Panc1 (cell line): Measurements from ENCODE around the gene TXNDC2. TPM values are rescaled to one million over a fixed set of nuclear protein-coding genes. Genes with fewer than 3 reads are reported as not detected.

ENCODE experiments used
- ATAC-seq: fragments of 200-7000 bp; cut with Tn5 transposase; 2 replicates; pipeline ENCODE4 v1.9.1; 2020; ENCODE audit warnings: mild to moderate bottlenecking, moderate library complexity
- BruUV-seq: library from RNA; stranded (reverse); fragments of 400-500 nt; replicated peaks from 2 replicates; lab custom pipeline; 2021; lab: Mats Ljungman, UMichigan
- CTCF ChIA-PET: fragments of 300-600 bp; sonication (Branson Sonifier 250); formaldehyde crosslinking; loops from one replicate; lab custom pipeline; 2022; ENCODE audit warnings: antibody characterized with exemption; lab: Charles Lee
- POLR2A ChIA-PET: fragments of 300-600 bp; sonication (Branson Sonifier 250); formaldehyde crosslinking; loops from one replicate; lab custom pipeline; 2022; ENCODE audit warnings: antibody characterized with exemption; lab: Charles Lee
- DNase-seq: peaks from one replicate; pipeline ENCODE4 v3.0.0-alpha.2; 2010; ENCODE audit warnings: low read depth, low spot score
- H3K27ac ChIP-seq: 2 replicates; pipeline ENCODE4 v1.5.1; 2011; ENCODE audit warnings: mild to moderate bottlenecking, low read length, inconsistent platforms
- H3K27me3 ChIP-seq: fragments of 200-500 bp; sonication (Bioruptor generic); 2 replicates; pipeline ENCODE4 v1.6.0; 2014; ENCODE audit warnings: low read length, inconsistent platforms; ENCODE audit not compliant: control insufficient read depth, insufficient read depth
- H3K36me3 ChIP-seq: fragments of 200-500 bp; sonication (Bioruptor generic); 2 replicates; pipeline ENCODE4 v1.5.1; 2014; ENCODE audit warnings: inconsistent platforms, mild to moderate bottlenecking, low read length, moderate library complexity; ENCODE audit not compliant: control insufficient read depth, insufficient read depth
- H3K4me1 ChIP-seq: 2 replicates; pipeline ENCODE4 v1.5.1; 2011; ENCODE audit warnings: inconsistent platforms, mild to moderate bottlenecking, low read length, moderate library complexity; ENCODE audit not compliant: control insufficient read depth, insufficient read depth
- H3K4me3 ChIP-seq, 2 experiments: 2 replicates each; pipeline ENCODE4 v1.5.1; 2011 to 2012; ENCODE audit warnings: low read depth in 2 of 2, low read length in 2 of 2, mild to moderate bottlenecking in 2 of 2, inconsistent platforms in 1 of 2, moderate library complexity in 1 of 2
- H3K9me3 ChIP-seq: fragments of 200-500 bp; sonication (Bioruptor generic); 2 replicates; pipeline ENCODE4 v1.5.1; 2014; ENCODE audit warnings: low read depth, mild to moderate bottlenecking, inconsistent platforms, low read length, moderate library complexity; ENCODE audit not compliant: control insufficient read depth, insufficient read depth
- CTCF ChIP-seq: fragments of 450-650 bp; IDR thresholded peaks from 2 replicates; pipeline ENCODE4 v1.5.1; 2017; ENCODE audit warnings: mild to moderate bottlenecking
- POLR2AphosphoS5 ChIP-seq: IDR thresholded peaks from 2 replicates; pipeline ENCODE4 v1.6.1; 2012; ENCODE audit warnings: mild to moderate bottlenecking, low read depth, low read length, moderate library complexity
- REST ChIP-seq, 2 experiments: IDR thresholded peaks; 2 replicates each; pipeline ENCODE4 v1.6.1; 2011 to 2012; ENCODE audit warnings: low read depth in 2 of 2, control low read depth in 1 of 2, low read length in 1 of 2, mild to moderate bottlenecking in 1 of 2, moderate library complexity in 1 of 2; ENCODE audit not compliant: insufficient read depth in 1 of 2
- SIN3A ChIP-seq: IDR thresholded peaks from 2 replicates; pipeline ENCODE4 v1.6.1; 2012; ENCODE audit warnings: low read depth, mild to moderate bottlenecking, low read length, moderate library complexity, borderline replicate concordance; ENCODE audit not compliant: insufficient read depth
- TCF7L2 ChIP-seq: IDR thresholded peaks from 2 replicates; pipeline ENCODE4 v1.6.1; 2011; ENCODE audit warnings: mild to moderate bottlenecking, low read depth, low read length, inconsistent platforms
- in situ Hi-C: cut with HindIII; loops from 2 replicates; pipeline ENCODE4 v1.10.0; 2016; ENCODE audit warnings: low sequenced_read_pairs, low pct_unique_long_range_greater_than_20kb
- intact Hi-C: fragments of 100-400 bp; cut with micrococcal nuclease; formaldehyde crosslinking; loops from one replicate; pipeline ENCODE4 v1.10.0; 2022; ENCODE audit not compliant: unreplicated experiment
- total RNA-seq: library from RNA; stranded (reverse); gene quantifications from one replicate; pipeline ENCODE4 v1.2.1, GENCODE V29; 2021; ENCODE audit not compliant: unreplicated experiment

TXNDC2 gene
- total RNA-seq, 1 experiment from 2014 or later = 0.90 TPM

DNA sequence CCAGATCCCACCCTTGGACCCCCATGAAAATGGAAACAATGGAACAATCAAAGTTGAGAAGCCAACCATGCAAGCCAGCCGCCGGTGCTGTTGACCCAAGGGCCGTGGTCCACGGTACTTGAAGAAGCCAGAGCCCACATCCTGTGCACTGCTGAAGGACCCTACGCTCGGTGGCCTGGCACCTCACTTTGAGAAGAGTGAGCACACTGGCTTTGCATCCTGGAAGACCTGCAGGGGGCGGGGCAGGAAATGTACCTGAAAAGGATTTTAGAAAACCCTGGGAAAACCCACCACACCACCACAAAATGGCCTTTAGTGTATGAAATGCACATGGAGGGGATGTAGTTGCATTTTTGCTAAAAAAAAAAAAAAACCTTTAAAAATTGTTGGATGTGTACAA, 26.5 kb upstream of the TXNDC2 start:
- intact Hi-C loops (no loop called here), in situ Hi-C loops (no loop called here)
- BruUV-seq = no TSS peak

GRCh38 chr18:9860682-9861081, 25.1 kb upstream of the TXNDC2 start:
- in situ Hi-C loops = no loop called here
- H3K9me3 ChIP-seq = peaks cover 4% of the 10 kb centered on the region; the same call in 1 of the 2 replicates
- intact Hi-C loops = no loop called here
- ChIA-PET CTCF (interaction anchor here (0.7 kb wide), 1 partner anchor 22 kb away, joined by 5 read pairs; no protein-coding TSS in a partner anchor), POLR2A (interaction anchor here (1.2 kb wide), 1 partner anchor 9 kb away, joined by 3 read pairs; no protein-coding TSS in a partner anchor)
- no peaks in the 10 kb centered on the region; the same call in 1 of the 2 replicates for H3K36me3 ChIP-seq
- DNase-seq = no peak
- no peak overlapping the region for H3K4me3 ChIP-seq
- no peak overlapping the region for H3K27ac ChIP-seq
- no peak for ATAC-seq
- no TSS peak for BruUV-seq
- H3K27me3 ChIP-seq = no peaks in the 10 kb centered on the region
- TF ChIP-seq REST (IDR thresholded peaks at IDR 0.05; ENCODE audit: insufficient read depth in 1 of 2, low read depth in 2 of 2, low read length in 1 of 2) = no peak
- no peak for TF ChIP-seq POLR2AphosphoS5
- no peak for TF ChIP-seq TCF7L2
- TF ChIP-seq CTCF = no peak
- no peaks in the 10 kb centered on the region for H3K4me1 ChIP-seq

More for the DNA sequence above, 26.5 kb upstream of the TXNDC2 start:
- no peak for ATAC-seq
- Histone ChIP-seq H3K9me3 (no peaks in the 10 kb centered on the region), H3K4me1 (peaks cover 13% of the 10 kb centered on the region), H3K27me3 (no peaks in the 10 kb centered on the region), H3K27ac (no peak overlapping the region), H3K36me3 (no peaks in the 10 kb centered on the region; the same call in 1 of the 2 replicates), H3K4me3 (no peak overlapping the region)
- ChIA-PET POLR2A (no interaction called here), CTCF (no interaction called here)
- TF ChIP-seq REST (IDR thresholded peaks at IDR 0.05; ENCODE audit: insufficient read depth in 1 of 2, low read depth in 2 of 2, low read length in 1 of 2) = no peak
- TF ChIP-seq CTCF = no peak
- no peak for TF ChIP-seq POLR2AphosphoS5
- TF ChIP-seq TCF7L2 = no peak
- no peak for TF ChIP-seq SIN3A
- DNase-seq = no peak
